ENCODE data around the gene CYRIA.

GRCh38 chr2:16686641-16687040, 21.0 kb upstream of the CYRIA start:
- TF ChIP-seq CTCF (conservative IDR thresholded peaks at IDR 0.05; ENCODE audit: low read depth, low read length) (no peak), EZH2 (IDR thresholded peaks at IDR 0.05; ENCODE audit: borderline replicate concordance, low read depth, low read length, poor library complexity, severe bottlenecking) (no peak)
